Panc1 (cell line): ENCODE results near the gene ARL8A. TPM values are rescaled to one million over a fixed set of nuclear protein-coding genes. Genes with fewer than 3 reads are reported as not detected.
"Not testable (repeated sequence)": the region's sequence is repeated elsewhere in the genome, so short reads cannot be mapped to it uniquely, and the experiment has no call there.

Source experiments
- ATAC-seq: fragments of 200-7000 bp; cut with Tn5 transposase; 2 replicates; pipeline ENCODE4 v1.9.1; 2020; ENCODE audit warnings: mild to moderate bottlenecking, moderate library complexity
- BruUV-seq: library from RNA; stranded (reverse); fragments of 400-500 nt; replicated peaks from 2 replicates; lab custom pipeline; 2021; lab: Mats Ljungman, UMichigan
- CTCF ChIA-PET: fragments of 300-600 bp; sonication (Branson Sonifier 250); formaldehyde crosslinking; loops from one replicate; lab custom pipeline; 2022; ENCODE audit warnings: antibody characterized with exemption; lab: Charles Lee
- POLR2A ChIA-PET: fragments of 300-600 bp; sonication (Branson Sonifier 250); formaldehyde crosslinking; loops from one replicate; lab custom pipeline; 2022; ENCODE audit warnings: antibody characterized with exemption; lab: Charles Lee
- DNase-seq: peaks from one replicate; pipeline ENCODE4 v3.0.0-alpha.2; 2010; ENCODE audit warnings: low read depth, low spot score
- H3K27ac ChIP-seq: 2 replicates; pipeline ENCODE4 v1.5.1; 2011; ENCODE audit warnings: mild to moderate bottlenecking, low read length, inconsistent platforms
- H3K27me3 ChIP-seq: fragments of 200-500 bp; sonication (Bioruptor generic); 2 replicates; pipeline ENCODE4 v1.6.0; 2014; ENCODE audit warnings: low read length, inconsistent platforms; ENCODE audit not compliant: control insufficient read depth, insufficient read depth
- H3K36me3 ChIP-seq: fragments of 200-500 bp; sonication (Bioruptor generic); 2 replicates; pipeline ENCODE4 v1.5.1; 2014; ENCODE audit warnings: inconsistent platforms, mild to moderate bottlenecking, low read length, moderate library complexity; ENCODE audit not compliant: control insufficient read depth, insufficient read depth
- H3K4me1 ChIP-seq: 2 replicates; pipeline ENCODE4 v1.5.1; 2011; ENCODE audit warnings: inconsistent platforms, mild to moderate bottlenecking, low read length, moderate library complexity; ENCODE audit not compliant: control insufficient read depth, insufficient read depth
- H3K4me3 ChIP-seq, 2 experiments: 2 replicates each; pipeline ENCODE4 v1.5.1; 2011 to 2012; ENCODE audit warnings: low read depth in 2 of 2, low read length in 2 of 2, mild to moderate bottlenecking in 2 of 2, inconsistent platforms in 1 of 2, moderate library complexity in 1 of 2
- H3K9me3 ChIP-seq: fragments of 200-500 bp; sonication (Bioruptor generic); 2 replicates; pipeline ENCODE4 v1.5.1; 2014; ENCODE audit warnings: low read depth, mild to moderate bottlenecking, inconsistent platforms, low read length, moderate library complexity; ENCODE audit not compliant: control insufficient read depth, insufficient read depth
- CTCF ChIP-seq: fragments of 450-650 bp; IDR thresholded peaks from 2 replicates; pipeline ENCODE4 v1.5.1; 2017; ENCODE audit warnings: mild to moderate bottlenecking
- POLR2AphosphoS5 ChIP-seq: IDR thresholded peaks from 2 replicates; pipeline ENCODE4 v1.6.1; 2012; ENCODE audit warnings: mild to moderate bottlenecking, low read depth, low read length, moderate library complexity
- SIN3A ChIP-seq: IDR thresholded peaks from 2 replicates; pipeline ENCODE4 v1.6.1; 2012; ENCODE audit warnings: low read depth, mild to moderate bottlenecking, low read length, moderate library complexity, borderline replicate concordance; ENCODE audit not compliant: insufficient read depth
- TCF7L2 ChIP-seq: IDR thresholded peaks from 2 replicates; pipeline ENCODE4 v1.6.1; 2011; ENCODE audit warnings: mild to moderate bottlenecking, low read depth, low read length, inconsistent platforms
- in situ Hi-C: cut with HindIII; loops from 2 replicates; pipeline ENCODE4 v1.10.0; 2016; ENCODE audit warnings: low sequenced_read_pairs, low pct_unique_long_range_greater_than_20kb
- intact Hi-C: fragments of 100-400 bp; cut with micrococcal nuclease; formaldehyde crosslinking; loops from one replicate; pipeline ENCODE4 v1.10.0; 2022; ENCODE audit not compliant: unreplicated experiment
- total RNA-seq: library from RNA; stranded (reverse); gene quantifications from one replicate; pipeline ENCODE4 v1.2.1, GENCODE V29; 2021; ENCODE audit not compliant: unreplicated experiment
- TF ChIP-seq, protein P1 (sequence below), 2 experiments: IDR thresholded peaks; 2 replicates each; pipeline ENCODE4 v1.6.1; 2011 to 2012; ENCODE audit warnings: low read depth in 2 of 2, control low read depth in 1 of 2, low read length in 1 of 2, mild to moderate bottlenecking in 1 of 2, moderate library complexity in 1 of 2; ENCODE audit not compliant: insufficient read depth in 1 of 2

ARL8A gene
- total RNA-seq, 1 experiment from 2014 or later: 62.6 TPM

GRCh38 chr1:202167708-202168415 is 23.3 kb upstream of the ARL8A start:
- no peaks in the 10 kb centered on the region for H3K4me1 ChIP-seq
- POLR2A ChIA-PET: no interaction called here
- no TSS peak for BruUV-seq
- TF ChIP-seq SIN3A: no peak
- no peak for TF ChIP-seq TCF7L2
- no peak for TF ChIP-seq POLR2AphosphoS5
- TF ChIP-seq, protein P1, sequence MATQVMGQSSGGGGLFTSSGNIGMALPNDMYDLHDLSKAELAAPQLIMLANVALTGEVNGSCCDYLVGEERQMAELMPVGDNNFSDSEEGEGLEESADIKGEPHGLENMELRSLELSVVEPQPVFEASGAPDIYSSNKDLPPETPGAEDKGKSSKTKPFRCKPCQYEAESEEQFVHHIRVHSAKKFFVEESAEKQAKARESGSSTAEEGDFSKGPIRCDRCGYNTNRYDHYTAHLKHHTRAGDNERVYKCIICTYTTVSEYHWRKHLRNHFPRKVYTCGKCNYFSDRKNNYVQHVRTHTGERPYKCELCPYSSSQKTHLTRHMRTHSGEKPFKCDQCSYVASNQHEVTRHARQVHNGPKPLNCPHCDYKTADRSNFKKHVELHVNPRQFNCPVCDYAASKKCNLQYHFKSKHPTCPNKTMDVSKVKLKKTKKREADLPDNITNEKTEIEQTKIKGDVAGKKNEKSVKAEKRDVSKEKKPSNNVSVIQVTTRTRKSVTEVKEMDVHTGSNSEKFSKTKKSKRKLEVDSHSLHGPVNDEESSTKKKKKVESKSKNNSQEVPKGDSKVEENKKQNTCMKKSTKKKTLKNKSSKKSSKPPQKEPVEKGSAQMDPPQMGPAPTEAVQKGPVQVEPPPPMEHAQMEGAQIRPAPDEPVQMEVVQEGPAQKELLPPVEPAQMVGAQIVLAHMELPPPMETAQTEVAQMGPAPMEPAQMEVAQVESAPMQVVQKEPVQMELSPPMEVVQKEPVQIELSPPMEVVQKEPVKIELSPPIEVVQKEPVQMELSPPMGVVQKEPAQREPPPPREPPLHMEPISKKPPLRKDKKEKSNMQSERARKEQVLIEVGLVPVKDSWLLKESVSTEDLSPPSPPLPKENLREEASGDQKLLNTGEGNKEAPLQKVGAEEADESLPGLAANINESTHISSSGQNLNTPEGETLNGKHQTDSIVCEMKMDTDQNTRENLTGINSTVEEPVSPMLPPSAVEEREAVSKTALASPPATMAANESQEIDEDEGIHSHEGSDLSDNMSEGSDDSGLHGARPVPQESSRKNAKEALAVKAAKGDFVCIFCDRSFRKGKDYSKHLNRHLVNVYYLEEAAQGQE (IDR thresholded peaks at IDR 0.05; ENCODE audit: insufficient read depth in 1 of 2, low read depth in 2 of 2, low read length in 1 of 2): no peak
- TF ChIP-seq CTCF: no peak
- H3K9me3 ChIP-seq: no peaks in the 10 kb centered on the region
- no peak overlapping the region for H3K27ac ChIP-seq
- ATAC-seq (no peak), DNase-seq (no peak)
- H3K27me3 ChIP-seq: no peaks in the 10 kb centered on the region
- CTCF ChIA-PET: no interaction called here
- H3K4me3 ChIP-seq: no peak overlapping the region
- intact Hi-C loops (no loop called here), in situ Hi-C loops (no loop called here)
- no peaks in the 10 kb centered on the region for H3K36me3 ChIP-seq

- BruUV-seq, H3K36me3 ChIP-seq, H3K4me1 ChIP-seq, ATAC-seq, DNase-seq, H3K4me3 ChIP-seq, CTCF ChIA-PET, H3K27me3 ChIP-seq, H3K9me3 ChIP-seq, in situ Hi-C loops, intact Hi-C loops, H3K27ac ChIP-seq: not testable (repeated sequence)
- POLR2A ChIA-PET: interaction anchor here (0.5 kb wide), 1 partner anchor 329 kb away, joined by 6 read pairs; no protein-coding TSS in a partner anchor
Observed at GRCh38 chr1:202167054-202167453, 22.5 kb upstream of the ARL8A start.
